Glutamatergic neuron (in vitro differentiated cells): Measurements from ENCODE around the gene SKAP2. TPM values are rescaled to one million over a fixed set of nuclear protein-coding genes. Genes with fewer than 3 reads are reported as not detected.

Source experiments
- DNase-seq: peaks from one replicate; pipeline ENCODE4 v3.0.0; 2022
- H3K27ac Mint-ChIP-seq: one replicate; pipeline ENCODE4 v1.8.0; 2020; ENCODE audit warnings: mild to moderate bottlenecking, mixed read lengths, inconsistent platforms; ENCODE audit not compliant: unreplicated experiment
- H3K27me3 Mint-ChIP-seq: one replicate; pipeline ENCODE4 v1.8.0; 2020; ENCODE audit warnings: mild to moderate bottlenecking, moderate library complexity, mixed read lengths, inconsistent platforms; ENCODE audit not compliant: unreplicated experiment
- H3K36me3 Mint-ChIP-seq: one replicate; pipeline ENCODE4 v1.8.0; 2020; ENCODE audit warnings: mild to moderate bottlenecking, mixed read lengths, inconsistent platforms; ENCODE audit not compliant: unreplicated experiment
- H3K4me1 Mint-ChIP-seq: one replicate; pipeline ENCODE4 v1.8.0; 2020; ENCODE audit warnings: mild to moderate bottlenecking, low read depth, mixed read lengths, inconsistent platforms; ENCODE audit not compliant: unreplicated experiment
- H3K4me3 Mint-ChIP-seq: one replicate; pipeline ENCODE4 v1.8.0; 2020; ENCODE audit warnings: mild to moderate bottlenecking, mixed read lengths, inconsistent platforms; ENCODE audit not compliant: unreplicated experiment
- H3K9me3 Mint-ChIP-seq: one replicate; pipeline ENCODE4 v1.8.0; 2020; ENCODE audit warnings: mild to moderate bottlenecking, moderate library complexity, mixed read lengths, inconsistent platforms; ENCODE audit not compliant: unreplicated experiment
- total RNA-seq: library from RNA; stranded (reverse); fragmentation: NEBNext Ultra II Directional; extraction: Animal tissue kit (Norgen Biotek cat#: 25700); gene quantifications from one replicate; pipeline ENCODE4 v1.2.1, GENCODE V29; 2021; ENCODE audit not compliant: unreplicated experiment
- TF ChIP-seq, protein P1 (sequence below): fragments of 200-600 bp; sonication (generic); IDR thresholded peaks from one replicate; pipeline ENCODE4 v1.5.0; 2021; ENCODE audit not compliant: partially characterized antibody, unreplicated experiment

Gene SKAP2
- total RNA-seq, 1 donor from 2014 or later = 12.1 TPM

DNA sequence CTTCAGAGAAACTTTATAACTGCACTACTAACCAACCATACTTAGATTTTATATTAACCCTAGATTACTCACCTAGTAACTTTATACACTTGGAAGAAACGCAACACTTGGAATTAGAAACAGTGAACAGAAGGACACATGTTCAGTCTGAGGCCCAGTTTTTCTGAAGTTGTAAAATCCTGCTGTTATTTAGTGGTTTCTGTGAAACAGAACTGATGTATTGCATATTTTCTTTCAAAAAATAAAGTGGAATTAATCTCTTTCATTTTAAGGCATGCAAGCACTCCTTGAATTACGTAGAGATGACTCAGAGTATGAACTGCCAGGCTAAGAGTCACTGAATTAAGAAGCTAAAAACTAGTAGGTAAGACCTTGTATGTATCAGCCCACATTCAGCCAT, 215.8 kb downstream of the SKAP2 start:
- no peak for DNase-seq
- TF ChIP-seq, protein P1, sequence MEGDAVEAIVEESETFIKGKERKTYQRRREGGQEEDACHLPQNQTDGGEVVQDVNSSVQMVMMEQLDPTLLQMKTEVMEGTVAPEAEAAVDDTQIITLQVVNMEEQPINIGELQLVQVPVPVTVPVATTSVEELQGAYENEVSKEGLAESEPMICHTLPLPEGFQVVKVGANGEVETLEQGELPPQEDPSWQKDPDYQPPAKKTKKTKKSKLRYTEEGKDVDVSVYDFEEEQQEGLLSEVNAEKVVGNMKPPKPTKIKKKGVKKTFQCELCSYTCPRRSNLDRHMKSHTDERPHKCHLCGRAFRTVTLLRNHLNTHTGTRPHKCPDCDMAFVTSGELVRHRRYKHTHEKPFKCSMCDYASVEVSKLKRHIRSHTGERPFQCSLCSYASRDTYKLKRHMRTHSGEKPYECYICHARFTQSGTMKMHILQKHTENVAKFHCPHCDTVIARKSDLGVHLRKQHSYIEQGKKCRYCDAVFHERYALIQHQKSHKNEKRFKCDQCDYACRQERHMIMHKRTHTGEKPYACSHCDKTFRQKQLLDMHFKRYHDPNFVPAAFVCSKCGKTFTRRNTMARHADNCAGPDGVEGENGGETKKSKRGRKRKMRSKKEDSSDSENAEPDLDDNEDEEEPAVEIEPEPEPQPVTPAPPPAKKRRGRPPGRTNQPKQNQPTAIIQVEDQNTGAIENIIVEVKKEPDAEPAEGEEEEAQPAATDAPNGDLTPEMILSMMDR = no peak

DNA sequence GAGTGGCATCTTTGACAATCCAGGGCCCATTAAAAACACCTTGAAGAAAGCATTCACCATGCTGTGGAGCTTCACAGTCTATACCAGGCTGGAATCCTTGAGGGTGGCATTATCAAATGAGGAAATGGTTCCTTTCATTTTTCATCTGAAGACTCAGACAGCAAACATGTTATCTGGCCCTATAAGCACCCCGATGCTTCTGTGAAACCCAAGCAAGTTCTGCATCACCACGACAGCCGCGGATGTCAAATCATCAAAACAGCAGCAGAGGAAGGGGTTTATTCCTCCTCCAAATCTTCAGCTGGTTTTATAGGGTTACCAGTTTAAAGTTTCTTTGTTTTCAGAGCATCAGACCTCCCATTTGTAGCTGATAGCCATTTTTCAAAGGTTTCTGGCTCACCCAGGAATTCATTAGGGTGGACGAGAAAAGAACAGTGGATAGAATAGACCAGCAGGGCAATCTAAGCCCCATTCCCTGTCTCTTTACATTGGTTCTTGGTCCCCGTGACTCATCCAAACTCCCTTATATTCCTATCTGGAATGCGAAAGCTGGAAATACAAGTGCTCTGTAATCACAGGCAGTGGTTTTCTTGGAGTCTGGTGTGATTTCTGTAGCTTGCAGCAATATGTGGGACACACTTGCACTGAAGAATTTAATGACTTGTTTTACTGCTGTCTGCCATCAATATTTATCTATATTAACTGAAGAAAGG, 217.9 kb downstream of the SKAP2 start:
- no peak for DNase-seq
- TF ChIP-seq, protein P1 = no peak
- no peaks in the 10 kb centered on the region for H3K36me3 Mint-ChIP-seq
- peaks cover 2% of the 10 kb centered on the region for H3K27me3 Mint-ChIP-seq
- peaks cover 1% of the 10 kb centered on the region for H3K4me1 Mint-ChIP-seq
- H3K27ac Mint-ChIP-seq = no peak overlapping the region
- no peaks in the 10 kb centered on the region for H3K9me3 Mint-ChIP-seq
- H3K4me3 Mint-ChIP-seq = no peak overlapping the region

More for the DNA sequence above, 215.8 kb downstream of the SKAP2 start:
- H3K9me3 Mint-ChIP-seq = no peaks in the 10 kb centered on the region
- H3K4me1 Mint-ChIP-seq = peaks cover 16% of the 10 kb centered on the region
- H3K36me3 Mint-ChIP-seq = no peaks in the 10 kb centered on the region
- peaks cover 2% of the 10 kb centered on the region for H3K27me3 Mint-ChIP-seq
- H3K27ac Mint-ChIP-seq = no peak overlapping the region
- no peak overlapping the region for H3K4me3 Mint-ChIP-seq

DNA sequence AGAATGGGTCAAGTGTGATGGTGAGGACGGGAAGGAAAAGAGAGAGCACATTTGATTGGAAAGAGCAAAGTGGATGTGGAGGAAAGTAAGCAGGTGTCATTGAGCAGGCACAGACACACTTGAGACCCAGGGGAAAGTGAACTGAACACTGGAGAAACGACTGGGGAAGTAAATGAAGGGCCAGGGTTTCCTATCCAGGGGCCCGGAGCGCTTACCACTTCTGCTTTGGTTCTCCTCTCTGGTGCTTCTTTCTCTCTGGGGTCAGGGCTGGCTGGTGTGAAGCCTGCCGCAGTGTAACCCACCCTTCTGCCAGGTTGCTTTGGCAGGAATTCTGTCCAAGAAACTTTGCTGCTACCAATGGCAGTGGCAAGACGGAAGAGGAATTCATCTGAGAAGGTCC, 219.3 kb downstream of the SKAP2 start:
- H3K27me3 Mint-ChIP-seq = no peaks in the 10 kb centered on the region
- no peak overlapping the region for H3K27ac Mint-ChIP-seq
- H3K4me3 Mint-ChIP-seq = no peak overlapping the region
- DNase-seq = no peak
- peaks cover 1% of the 10 kb centered on the region for H3K4me1 Mint-ChIP-seq
- peaks cover 2% of the 10 kb centered on the region for H3K9me3 Mint-ChIP-seq
- H3K36me3 Mint-ChIP-seq = no peaks in the 10 kb centered on the region
- TF ChIP-seq, protein P1 = no peak

DNA sequence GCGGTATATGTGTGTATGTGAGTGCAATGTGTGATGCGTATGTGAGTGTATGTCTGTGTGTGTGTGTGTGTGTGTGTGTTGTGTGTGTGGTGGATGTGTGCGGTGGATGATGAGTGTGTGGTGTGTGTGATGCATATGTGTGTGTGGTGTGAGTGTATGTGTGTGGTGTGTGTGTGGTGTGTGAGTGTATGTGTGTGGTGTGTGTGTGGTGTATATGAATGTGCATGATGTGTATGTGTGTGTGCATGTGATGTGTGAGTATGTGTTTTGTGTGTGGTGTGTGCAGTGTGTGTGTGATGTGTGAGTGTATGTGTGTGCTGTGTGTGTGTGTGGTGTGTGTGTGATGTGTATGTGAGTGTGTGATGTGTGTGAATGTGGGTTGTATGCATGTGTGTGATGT, 222.0 kb downstream of the SKAP2 start:
- no peak for DNase-seq
- H3K27me3 Mint-ChIP-seq = no peaks in the 10 kb centered on the region
- TF ChIP-seq, protein P1 = no peak
- peaks cover 2% of the 10 kb centered on the region for H3K9me3 Mint-ChIP-seq
- H3K27ac Mint-ChIP-seq = no peak overlapping the region
- H3K36me3 Mint-ChIP-seq = no peaks in the 10 kb centered on the region
- H3K4me1 Mint-ChIP-seq = no peaks in the 10 kb centered on the region
- no peak overlapping the region for H3K4me3 Mint-ChIP-seq

DNA sequence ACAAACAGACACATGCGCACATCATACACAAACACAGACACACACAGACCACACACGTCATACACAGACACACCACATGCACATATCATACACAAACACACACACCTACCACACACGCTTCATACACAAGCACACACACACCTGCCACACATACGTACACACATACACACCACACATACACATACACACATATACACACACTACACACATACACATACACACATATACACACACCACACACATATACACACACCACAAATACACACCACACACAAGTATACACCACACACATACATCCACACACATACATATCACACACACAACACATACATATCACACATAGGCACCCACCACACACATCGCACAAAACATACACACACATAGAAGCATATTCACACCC, 224.7 kb downstream of the SKAP2 start:
- H3K4me3 Mint-ChIP-seq = no peak overlapping the region
- no peak for DNase-seq
- peaks cover 2% of the 10 kb centered on the region for H3K9me3 Mint-ChIP-seq
- no peak overlapping the region for H3K27ac Mint-ChIP-seq
- H3K4me1 Mint-ChIP-seq = no peaks in the 10 kb centered on the region
- TF ChIP-seq, protein P1 = no peak
- no peaks in the 10 kb centered on the region for H3K27me3 Mint-ChIP-seq
- no peaks in the 10 kb centered on the region for H3K36me3 Mint-ChIP-seq
